ENCODE data around the gene ALG12.

The ALG12 gene

DNA sequence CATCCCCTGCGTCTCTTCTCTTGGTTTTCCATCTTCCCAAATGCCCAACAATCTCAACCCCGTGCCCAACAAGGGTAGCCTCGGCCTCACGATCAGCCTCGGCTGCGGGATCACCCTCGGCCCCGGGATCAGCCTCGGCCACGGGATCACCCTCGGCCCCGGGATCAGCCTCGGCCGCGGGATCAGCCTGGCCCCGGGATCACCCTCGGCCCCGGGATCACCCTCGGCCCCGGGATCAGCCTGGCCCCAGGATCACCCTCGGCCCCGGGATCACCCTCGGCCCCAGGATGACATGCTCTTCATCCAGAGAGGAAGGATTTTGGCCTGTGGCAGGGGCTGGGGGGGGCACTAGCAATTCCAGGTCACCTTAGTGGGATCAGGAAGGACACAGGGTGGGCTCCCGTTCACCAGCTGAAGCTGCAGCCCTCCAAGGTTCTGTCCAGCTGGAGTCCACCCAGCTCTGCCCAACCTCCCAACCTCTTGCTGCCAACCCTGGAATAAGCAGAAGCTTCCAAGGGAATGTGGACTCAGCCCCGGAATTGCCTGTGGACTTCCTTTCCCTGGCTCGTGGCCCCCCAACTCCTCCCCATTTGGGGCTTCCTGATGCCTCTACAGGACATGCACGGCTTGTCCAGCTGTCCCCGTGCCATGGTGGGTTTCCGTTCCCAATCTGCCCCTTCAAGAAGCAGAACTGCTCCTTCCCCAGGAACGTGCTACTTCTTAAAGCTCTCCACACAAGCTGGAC is 6.2 kb downstream of the ALG12 start:
- TF ChIP-seq, protein P1, sequence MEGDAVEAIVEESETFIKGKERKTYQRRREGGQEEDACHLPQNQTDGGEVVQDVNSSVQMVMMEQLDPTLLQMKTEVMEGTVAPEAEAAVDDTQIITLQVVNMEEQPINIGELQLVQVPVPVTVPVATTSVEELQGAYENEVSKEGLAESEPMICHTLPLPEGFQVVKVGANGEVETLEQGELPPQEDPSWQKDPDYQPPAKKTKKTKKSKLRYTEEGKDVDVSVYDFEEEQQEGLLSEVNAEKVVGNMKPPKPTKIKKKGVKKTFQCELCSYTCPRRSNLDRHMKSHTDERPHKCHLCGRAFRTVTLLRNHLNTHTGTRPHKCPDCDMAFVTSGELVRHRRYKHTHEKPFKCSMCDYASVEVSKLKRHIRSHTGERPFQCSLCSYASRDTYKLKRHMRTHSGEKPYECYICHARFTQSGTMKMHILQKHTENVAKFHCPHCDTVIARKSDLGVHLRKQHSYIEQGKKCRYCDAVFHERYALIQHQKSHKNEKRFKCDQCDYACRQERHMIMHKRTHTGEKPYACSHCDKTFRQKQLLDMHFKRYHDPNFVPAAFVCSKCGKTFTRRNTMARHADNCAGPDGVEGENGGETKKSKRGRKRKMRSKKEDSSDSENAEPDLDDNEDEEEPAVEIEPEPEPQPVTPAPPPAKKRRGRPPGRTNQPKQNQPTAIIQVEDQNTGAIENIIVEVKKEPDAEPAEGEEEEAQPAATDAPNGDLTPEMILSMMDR (IDR thresholded peaks at IDR 0.05; ENCODE audit: low read depth, low read length), result no peak
- no peak overlapping the region for H3K4me3 ChIP-seq (ENCODE audit: low read depth, low read length)

DNA sequence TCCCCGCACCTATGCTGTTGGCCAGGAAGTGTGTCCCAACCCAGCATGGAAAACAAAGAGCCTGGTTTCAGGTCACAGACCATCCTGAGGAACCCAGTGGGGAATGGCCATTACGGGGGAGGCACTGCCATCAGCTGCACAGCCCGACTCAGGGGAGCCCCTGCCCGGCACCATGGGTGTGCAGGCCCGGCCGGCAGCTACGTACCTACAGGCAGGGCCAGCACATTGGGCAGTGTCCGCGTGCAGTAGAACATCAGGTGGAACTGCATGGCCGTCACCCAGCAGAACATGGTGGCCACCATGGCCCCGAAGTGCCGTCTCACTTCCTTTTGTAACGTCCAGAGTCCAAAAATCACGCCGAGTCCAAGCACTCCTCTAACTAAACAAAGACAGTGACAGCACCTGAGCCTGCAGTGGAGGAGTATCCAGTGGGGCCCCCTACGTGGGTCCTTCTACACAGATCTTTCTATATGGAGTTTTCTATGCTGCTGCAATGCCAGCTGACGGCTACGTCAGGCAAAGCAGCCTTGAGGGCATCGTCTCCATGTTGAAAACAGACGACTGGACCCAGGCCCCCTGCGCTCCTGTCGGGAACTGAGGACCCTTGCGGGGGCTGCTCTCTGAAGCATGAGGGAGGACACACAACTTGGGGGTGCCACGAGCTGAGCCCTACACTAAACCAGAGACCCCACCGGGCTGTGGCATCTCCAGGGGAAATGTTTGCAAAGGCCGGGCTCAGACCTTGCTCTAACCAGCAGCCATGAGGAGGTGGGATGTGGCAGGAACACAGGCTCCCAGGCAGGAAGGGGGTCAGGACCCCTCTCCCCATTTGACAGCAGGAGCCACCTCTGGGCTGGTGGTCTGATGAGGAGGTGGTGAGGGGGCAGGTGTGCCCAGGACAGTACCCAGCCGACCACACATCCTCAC is 7.7 kb downstream of the ALG12 start:
- TF ChIP-seq, protein P1 (IDR thresholded peaks at IDR 0.05; ENCODE audit: low read depth, low read length), result no peak
- H3K4me3 ChIP-seq (ENCODE audit: low read depth, low read length), result no peak overlapping the region

GRCh38 chr22:49909476-49910205 is 8.6 kb downstream of the ALG12 start:
- TF ChIP-seq, protein P1 (IDR thresholded peaks at IDR 0.05; ENCODE audit: low read depth, low read length), result no peak
- no peak overlapping the region for H3K4me3 ChIP-seq (ENCODE audit: low read depth, low read length)

DNA sequence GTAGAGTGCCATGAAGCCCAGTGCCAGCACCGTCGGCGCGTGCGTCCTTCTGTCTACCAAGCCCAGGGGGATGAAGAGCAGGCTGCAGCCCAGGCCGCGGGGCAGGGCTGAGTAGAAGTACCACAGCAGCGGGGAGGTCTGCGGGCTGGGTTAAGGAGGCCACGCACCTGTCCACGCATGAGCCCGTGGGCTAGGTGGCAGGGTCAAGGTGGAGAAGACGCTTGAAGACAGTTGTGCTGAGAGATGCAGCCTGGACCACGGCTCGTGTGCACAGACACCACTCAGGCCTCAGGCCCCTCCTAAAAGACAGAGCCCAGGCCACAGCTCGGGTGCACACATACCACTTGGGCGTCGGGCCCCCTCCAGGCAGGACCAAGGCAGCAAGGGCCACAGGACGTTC is 10.4 kb downstream of the ALG12 start:
- no peak overlapping the region for H3K4me3 ChIP-seq (ENCODE audit: low read depth, low read length)
- TF ChIP-seq, protein P1 (IDR thresholded peaks at IDR 0.05; ENCODE audit: low read depth, low read length), result no peak

GRCh38 chr22:49906799-49907290 is 11.4 kb downstream of the ALG12 start:
- TF ChIP-seq, protein P1 (IDR thresholded peaks at IDR 0.05; ENCODE audit: low read depth, low read length), result no peak

GRCh38 chr22:49906071-49906798 is 12.0 kb downstream of the ALG12 start:
- TF ChIP-seq, protein P1 (IDR thresholded peaks at IDR 0.05; ENCODE audit: low read depth, low read length), result no peak
- no peak overlapping the region for H3K4me3 ChIP-seq (ENCODE audit: low read depth, low read length)

More at GRCh38 chr22:49906799-49907290, 11.4 kb downstream of the ALG12 start:
- no peak overlapping the region for H3K4me3 ChIP-seq (ENCODE audit: low read depth, low read length)

All from WI38 (cell line).